Tibial nerve (tissue), 4 donors: ENCODE measurements around the gene RSBN1L. TPM values are rescaled to one million over a fixed set of nuclear protein-coding genes. Genes with fewer than 3 reads are reported as not detected.
"Not testable (repeated sequence)": the region's sequence is repeated elsewhere in the genome, so short reads cannot be mapped to it uniquely, and the experiment has no call there.

Experiments
- DNase-seq, 2 donors: peaks; one replicate each; pipeline ENCODE4 v3.0.0-alpha.2; 2019; ENCODE audit warnings: low spot score in 2 of 2
- H3K27ac ChIP-seq, 4 donors: fragments of 200-600 bp; sonication (generic) in 3 of 4; one replicate each; pipeline ENCODE4 v1.5.1; 2017 to 2019; ENCODE audit warnings: mild to moderate bottlenecking in 1 of 4
- H3K27me3 ChIP-seq, 2 donors: fragments of 200-600 bp; sonication (generic) in 1 of 2; one replicate each; pipeline versions ENCODE4 v1.5.1 to v1.6.0; 2017 to 2019
- H3K36me3 ChIP-seq, 3 donors: fragments of 200-600 bp; sonication (generic); one replicate each; pipeline ENCODE4 v1.5.1; 2018 to 2019
- H3K4me1 ChIP-seq, 4 donors: fragments of 200-600 bp; sonication (generic) in 3 of 4; one replicate each; pipeline ENCODE4 v1.5.1; 2017 to 2019
- H3K4me3 ChIP-seq, 4 donors: fragments of 200-600 bp; sonication (generic) in 3 of 4; one replicate each; pipeline ENCODE4 v1.5.1; 2017 to 2019; ENCODE audit warnings: mild to moderate bottlenecking in 1 of 4, moderate library complexity in 1 of 4
- H3K9me3 ChIP-seq, 4 donors: fragments of 200-600 bp; sonication (generic) in 3 of 4; one replicate each; pipeline ENCODE4 v1.5.1; 2017 to 2019
- EP300 ChIP-seq, 2 donors: sonication (generic); formaldehyde crosslinking; IDR thresholded peaks; one replicate each; pipeline ENCODE4 v1.6.1; 2017; ENCODE audit warnings: antibody characterized with exemption in 2 of 2, mild to moderate bottlenecking in 1 of 2
- POLR2A ChIP-seq, 2 donors: fragments of 450-650 bp; IDR thresholded peaks; one replicate each; pipeline ENCODE4 v1.6.1; 2017; ENCODE audit warnings: antibody characterized with exemption in 2 of 2, mild to moderate bottlenecking in 2 of 2, moderate library complexity in 2 of 2
- WGBS, 2 donors: methylation state at CpG; one replicate each; pipeline ENCODE4 v1.1.5; 2018; 5-methylcytosine and 5-hydroxymethylcytosine counted together
- total RNA-seq, 4 donors: library from RNA; depleted of rRNA; stranded (reverse); fragments of >200 nt; gene quantifications; one replicate each; pipeline ENCODE4 v1.1.0, GENCODE V29; 2016
- TF ChIP-seq, protein P1 (sequence below), 5 experiments: fragments of 200-600 bp in 3 of 5; fragments of 450-650 bp in 2 of 5; sonication (generic) in 3 of 5; IDR thresholded peaks; one replicate each; pipeline ENCODE4 v1.5.1; 2016 to 2019; ENCODE audit warnings: antibody characterized with exemption in 5 of 5, mild to moderate bottlenecking in 3 of 5, moderate library complexity in 2 of 5

Gene RSBN1L
- total RNA-seq, 4 donors from 2014 or later = 15.6 to 33.9 (median 29.1) TPM

DNA sequence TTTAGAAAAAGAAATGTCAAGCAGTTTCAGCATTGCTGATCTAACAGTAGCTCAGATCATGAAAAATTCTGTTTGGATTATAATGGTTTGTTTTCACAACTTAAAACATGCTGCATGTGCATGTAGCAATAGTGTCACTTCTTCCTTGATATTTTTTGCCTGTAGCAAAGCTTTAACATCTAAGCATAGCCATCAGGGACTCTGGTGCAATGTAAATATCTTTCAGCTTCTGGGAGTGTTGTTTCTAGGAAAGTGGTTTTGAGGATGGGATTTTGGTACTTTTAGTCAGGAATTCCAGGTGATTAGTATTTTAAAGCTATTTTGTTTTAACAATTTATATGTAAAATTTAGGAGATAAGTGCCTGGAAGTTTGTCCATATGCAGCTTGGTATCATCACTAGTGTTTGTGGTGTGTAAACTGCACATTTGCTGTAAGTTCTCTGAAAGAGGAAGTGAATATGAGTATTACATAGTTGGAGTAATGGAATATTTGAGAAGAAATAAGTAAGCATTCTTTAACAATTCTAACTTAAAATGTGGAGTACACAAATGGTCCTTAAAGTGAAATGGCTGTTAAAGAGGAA, 1.9 kb downstream of the RSBN1L start:
- Histone ChIP-seq H3K27ac (peak overlapping the region; percentile 96 to 98 (median 98)), H3K4me1 (peaks cover 0 to 56% (median 27%) of the 10 kb centered on the region in 4 donors)

DNA sequence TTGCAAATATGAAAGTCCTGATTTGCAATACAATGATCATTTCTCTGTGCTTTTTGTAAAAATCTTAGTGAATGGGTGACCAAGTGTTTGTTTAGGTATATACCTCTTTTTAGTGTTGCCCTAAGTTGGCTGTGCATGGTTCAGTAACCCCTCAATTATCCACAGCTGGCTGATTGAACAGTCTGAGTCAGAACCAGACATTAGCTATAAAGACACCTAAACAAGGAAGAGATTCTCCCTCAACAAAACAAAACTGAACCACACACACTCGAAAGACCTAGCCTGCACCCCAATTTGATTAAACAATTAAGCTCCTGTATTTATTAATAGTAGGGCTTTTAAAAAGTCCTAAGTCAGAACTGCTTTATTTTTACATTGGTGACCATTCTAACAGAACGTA, 2.8 kb downstream of the RSBN1L start:
- no peak overlapping the region for H3K4me3 ChIP-seq
- peak overlapping the region in 2 of 4 donors; percentile 50 to 98 for H3K27ac ChIP-seq
- TF ChIP-seq, protein P1, sequence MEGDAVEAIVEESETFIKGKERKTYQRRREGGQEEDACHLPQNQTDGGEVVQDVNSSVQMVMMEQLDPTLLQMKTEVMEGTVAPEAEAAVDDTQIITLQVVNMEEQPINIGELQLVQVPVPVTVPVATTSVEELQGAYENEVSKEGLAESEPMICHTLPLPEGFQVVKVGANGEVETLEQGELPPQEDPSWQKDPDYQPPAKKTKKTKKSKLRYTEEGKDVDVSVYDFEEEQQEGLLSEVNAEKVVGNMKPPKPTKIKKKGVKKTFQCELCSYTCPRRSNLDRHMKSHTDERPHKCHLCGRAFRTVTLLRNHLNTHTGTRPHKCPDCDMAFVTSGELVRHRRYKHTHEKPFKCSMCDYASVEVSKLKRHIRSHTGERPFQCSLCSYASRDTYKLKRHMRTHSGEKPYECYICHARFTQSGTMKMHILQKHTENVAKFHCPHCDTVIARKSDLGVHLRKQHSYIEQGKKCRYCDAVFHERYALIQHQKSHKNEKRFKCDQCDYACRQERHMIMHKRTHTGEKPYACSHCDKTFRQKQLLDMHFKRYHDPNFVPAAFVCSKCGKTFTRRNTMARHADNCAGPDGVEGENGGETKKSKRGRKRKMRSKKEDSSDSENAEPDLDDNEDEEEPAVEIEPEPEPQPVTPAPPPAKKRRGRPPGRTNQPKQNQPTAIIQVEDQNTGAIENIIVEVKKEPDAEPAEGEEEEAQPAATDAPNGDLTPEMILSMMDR (IDR thresholded peaks at IDR 0.05) = no peak
- TF ChIP-seq POLR2A (IDR thresholded peaks at IDR 0.05) (no peak), EP300 (IDR thresholded peaks at IDR 0.05) (no peak)
- no peaks in the 10 kb centered on the region for H3K9me3 ChIP-seq
- WGBS, 2 donors = 19 to 23% methylated on average over 2 of the region's 2 CpGs
- H3K27me3 ChIP-seq = no peaks in the 10 kb centered on the region
- no peak for DNase-seq
- peaks cover 0 to 46% (median 25%) of the 10 kb centered on the region in 4 donors for H3K4me1 ChIP-seq
- no peaks in the 10 kb centered on the region for H3K36me3 ChIP-seq

More for the DNA sequence above, 1.9 kb downstream of the RSBN1L start:
- Histone ChIP-seq H3K4me3 (peak overlapping the region; percentile 81 to 95 (median 92)), H3K27me3 (no peaks in the 10 kb centered on the region), H3K9me3 (no peaks in the 10 kb centered on the region), H3K36me3 (no peaks in the 10 kb centered on the region)
- DNase-seq = no peak
- TF ChIP-seq EP300 (IDR thresholded peaks at IDR 0.05) = no peak
- no peak for TF ChIP-seq POLR2A (IDR thresholded peaks at IDR 0.05)
- TF ChIP-seq, protein P1 (IDR thresholded peaks at IDR 0.05) = no peak

DNA sequence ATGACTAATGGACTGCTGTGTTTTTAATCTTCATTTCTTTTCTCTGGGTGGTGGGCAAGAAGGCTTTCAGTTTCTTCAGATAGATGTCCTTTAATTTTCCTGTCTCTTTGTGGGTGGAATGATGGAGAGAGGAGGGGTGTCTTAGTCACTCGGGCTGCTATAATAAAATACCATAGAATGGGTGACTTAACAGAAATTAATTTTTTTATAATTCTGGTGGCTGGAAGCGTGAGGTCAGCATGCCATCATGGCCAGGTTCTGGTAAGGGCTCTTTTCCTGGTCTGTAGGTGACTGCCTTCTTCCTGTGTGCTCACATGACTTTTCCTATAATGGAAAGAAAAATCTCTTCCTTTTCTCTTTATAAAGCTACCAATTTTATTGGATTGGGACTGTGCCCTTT, 6.3 kb downstream of the RSBN1L start:
- no peaks in the 10 kb centered on the region for H3K27me3 ChIP-seq
- no peak for DNase-seq
- no peak overlapping the region for H3K27ac ChIP-seq
- TF ChIP-seq POLR2A (IDR thresholded peaks at IDR 0.05) (no peak), EP300 (IDR thresholded peaks at IDR 0.05) (no peak)
- TF ChIP-seq, protein P1 (IDR thresholded peaks at IDR 0.05) = no peak
- H3K4me3 ChIP-seq = no peak overlapping the region
- WGBS, 2 donors = 68 to 81% methylated on average over 2 of the region's 2 CpGs
- no peaks in the 10 kb centered on the region for H3K9me3 ChIP-seq
- H3K4me1 ChIP-seq = peaks cover 0 to 35% (median 19%) of the 10 kb centered on the region in 4 donors
- H3K36me3 ChIP-seq = no peaks in the 10 kb centered on the region

DNA sequence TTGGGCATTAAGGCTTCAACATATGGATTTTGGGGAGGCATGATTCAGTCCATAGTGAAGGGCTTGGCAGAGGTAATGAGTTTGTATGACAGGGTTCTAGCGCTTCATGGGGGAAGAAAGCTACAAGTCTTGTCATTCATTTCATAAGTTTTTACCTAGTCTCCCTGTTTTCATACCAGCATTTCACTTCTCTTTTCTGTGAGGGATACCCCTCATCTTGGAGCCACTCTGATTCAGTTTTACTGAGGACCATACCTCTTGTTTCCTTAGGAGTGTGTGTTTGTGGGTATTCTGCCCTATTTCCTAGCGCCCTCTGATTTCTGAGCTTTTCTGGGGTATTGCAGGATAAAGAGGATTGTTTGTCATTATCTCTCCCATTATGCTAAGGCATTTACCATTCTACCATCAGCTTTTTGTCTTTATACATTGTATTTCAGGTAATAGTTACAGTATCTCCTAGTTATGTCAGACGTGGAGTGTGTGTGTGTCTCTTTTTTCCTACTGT, 6.8 kb downstream of the RSBN1L start:
- TF ChIP-seq EP300 (IDR thresholded peaks at IDR 0.05) (no peak), POLR2A (IDR thresholded peaks at IDR 0.05) (no peak)
- TF ChIP-seq, protein P1 (IDR thresholded peaks at IDR 0.05) = no peak
- H3K36me3 ChIP-seq = no peaks in the 10 kb centered on the region
- H3K4me1 ChIP-seq = peaks cover 0 to 35% (median 18%) of the 10 kb centered on the region in 4 donors
- H3K4me3 ChIP-seq = no peak overlapping the region
- H3K27ac ChIP-seq = no peak overlapping the region
- H3K27me3 ChIP-seq = no peaks in the 10 kb centered on the region
- DNase-seq = no peak
- H3K9me3 ChIP-seq = no peaks in the 10 kb centered on the region
- WGBS, 2 donors = 79 to 87% methylated on average over 3 of the region's 3 CpGs

DNA sequence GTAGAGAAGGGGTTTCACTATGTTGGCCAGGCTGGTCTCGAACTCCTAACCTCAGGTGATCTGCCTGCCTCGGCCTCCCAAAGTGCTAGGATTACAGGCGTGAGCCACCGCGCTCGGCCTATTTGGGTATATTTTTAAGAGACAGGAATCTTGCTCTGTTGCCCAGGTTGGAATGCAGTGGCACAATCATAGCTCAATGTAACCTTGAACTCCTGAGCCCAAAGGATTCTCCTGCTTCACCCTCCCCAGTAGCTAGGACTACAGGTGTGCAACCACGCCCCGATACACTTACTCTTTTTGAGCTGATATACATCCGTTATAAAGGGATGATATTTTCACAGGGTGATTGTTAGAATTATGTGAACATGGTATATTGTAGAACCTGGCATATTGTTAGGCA, 7.4 kb downstream of the RSBN1L start:
- H3K27ac ChIP-seq, DNase-seq, H3K27me3 ChIP-seq, H3K4me3 ChIP-seq, H3K9me3 ChIP-seq, H3K36me3 ChIP-seq: not testable (repeated sequence)
- peaks cover 0 to 32% (median 14%) of the 10 kb centered on the region in 4 donors for H3K4me1 ChIP-seq
- 87 to 88% methylated on average over 9 of the region's 9 CpGs for WGBS, 2 donors
